CD4-positive, alpha-beta T cell treated with Interleukin-10 for 1 hour (primary cell): ENCODE results near the gene TLE2.
A peak's percentile ranks its signal among the peaks of the same experiment; 100 is the strongest.

Source experiments
- DNase-seq: peaks from one replicate; pipeline ENCODE4 v3.0.0-alpha.2; 2020

The TLE2 gene

GRCh38 chr19:3036119-3036976 is 7.3 kb upstream of the TLE2 start:
- peak; percentile 84 for DNase-seq

DNA sequence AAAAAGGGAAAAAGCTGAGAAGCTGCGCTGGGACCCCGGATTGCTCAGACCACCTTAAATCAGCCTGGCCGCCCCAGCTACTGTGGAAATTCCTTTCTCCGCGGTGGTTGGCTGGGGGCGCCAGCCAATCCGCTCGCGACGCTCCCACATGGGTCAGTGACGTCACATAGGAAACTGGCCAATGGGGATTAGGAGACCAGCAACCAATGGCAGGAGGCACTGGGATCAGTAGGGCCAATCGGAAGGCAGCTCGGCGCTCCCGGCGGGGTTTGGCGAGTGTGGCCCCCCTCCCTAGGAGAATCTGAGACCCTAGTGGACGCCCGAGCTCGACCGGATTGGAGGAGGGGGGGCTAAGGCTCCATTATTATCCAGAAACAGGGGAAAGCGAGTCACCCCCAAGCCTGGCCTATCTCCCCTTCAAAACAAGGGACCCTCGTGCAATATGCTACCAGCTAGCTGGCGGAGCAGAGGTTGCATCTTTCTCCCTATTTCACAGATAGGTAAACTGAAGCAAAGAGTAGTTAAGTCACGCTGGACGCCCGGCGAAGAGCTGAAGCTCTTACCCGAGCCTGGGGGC is 6.5 kb upstream of the TLE2 start:
- peak; percentile 99 for DNase-seq

GRCh38 chr19:3034656-3035541 is 5.8 kb upstream of the TLE2 start:
- DNase-seq, result peak; percentile 40

- no peak for DNase-seq
Measured at GRCh38 chr19:3034406-3034655, 5.3 kb upstream of the TLE2 start.

DNA sequence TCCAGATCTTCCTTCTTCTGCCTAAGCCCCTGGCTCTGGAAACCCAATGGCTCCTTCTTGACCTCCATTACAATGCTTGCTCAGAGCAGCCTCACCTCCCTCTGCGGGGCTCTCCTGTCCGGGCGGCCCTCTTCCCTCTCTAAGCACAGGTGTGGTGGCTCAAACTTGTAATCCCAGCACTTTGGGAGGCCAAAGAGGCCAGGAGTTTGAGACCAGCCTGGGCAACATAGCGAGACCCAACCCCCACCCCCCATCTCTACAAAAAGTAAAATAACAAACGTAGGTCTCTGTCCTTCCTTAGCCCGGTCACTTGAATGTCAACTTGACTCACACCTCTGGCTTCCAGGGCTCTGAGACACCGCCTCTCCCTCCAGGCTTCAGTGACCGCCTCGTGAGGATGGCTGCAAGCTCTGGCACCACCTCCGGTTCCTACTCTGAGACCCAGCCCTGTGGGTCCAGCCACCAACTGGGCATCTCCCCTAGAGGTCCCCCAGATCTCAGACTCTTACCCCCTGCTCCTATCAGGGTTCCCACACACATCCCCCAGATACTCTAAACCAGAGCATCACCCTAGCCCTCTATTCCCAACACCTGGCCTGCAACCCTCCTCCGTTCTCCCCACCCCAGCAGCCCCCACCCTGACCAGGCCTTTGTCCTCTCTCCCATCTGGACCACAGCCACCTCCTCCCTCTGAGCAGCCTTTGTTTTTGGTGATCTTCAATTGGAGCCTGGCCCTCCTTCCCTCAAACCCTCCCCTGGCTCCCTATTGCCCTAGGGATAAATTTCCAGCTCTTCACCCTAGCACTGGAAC is 4.7 kb upstream of the TLE2 start:
- no peak for DNase-seq

DNA sequence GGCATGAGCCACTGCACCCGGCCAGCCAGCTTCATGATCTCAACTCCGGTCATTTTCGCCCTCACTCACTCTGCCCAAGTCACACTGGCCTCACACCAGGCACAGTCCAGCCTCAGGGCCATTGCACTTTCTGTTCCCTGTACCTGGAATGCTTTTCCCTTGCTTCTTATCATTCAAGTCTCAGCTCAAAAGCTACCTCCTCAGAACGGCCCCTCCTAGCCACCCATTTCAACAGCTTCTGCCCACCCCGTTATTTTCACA is 2.5 kb upstream of the TLE2 start:
- DNase-seq, result no peak

DNA sequence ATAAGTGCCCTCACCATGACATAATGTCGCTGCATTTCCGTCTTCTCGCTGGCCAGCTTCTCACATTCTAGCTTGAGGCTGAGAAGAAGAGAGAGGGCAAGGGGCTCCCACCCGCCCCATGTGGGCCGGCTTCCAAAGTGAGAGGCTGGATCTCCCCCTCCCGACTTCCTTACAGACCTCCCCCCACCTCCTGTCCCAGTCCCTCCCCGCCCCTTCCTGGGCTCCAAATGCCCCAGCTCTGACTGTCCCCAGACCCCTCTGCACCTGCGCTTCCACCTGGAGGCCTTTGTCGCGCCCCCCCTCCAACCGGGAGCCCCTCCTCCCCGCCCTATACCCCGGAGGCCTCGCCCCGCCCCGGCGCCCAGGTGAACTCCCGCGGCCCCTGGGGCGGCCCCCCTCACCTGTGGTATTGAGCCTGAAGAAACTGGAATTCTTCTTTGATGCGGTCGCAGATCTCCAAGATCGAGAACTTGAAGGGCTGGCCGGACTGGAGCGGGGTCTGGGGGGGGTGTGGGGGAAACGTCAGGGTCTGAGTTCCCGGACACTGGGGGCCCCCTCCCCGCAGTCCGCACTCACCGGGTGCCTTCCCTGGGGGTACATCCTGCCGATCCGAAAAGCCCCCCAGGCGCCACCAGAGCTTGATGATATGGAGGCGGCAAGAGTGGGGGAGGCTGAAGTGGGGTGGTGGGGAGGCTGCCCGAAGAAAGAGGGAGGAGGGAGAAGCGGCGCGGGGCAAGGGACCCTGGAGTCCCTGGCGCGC is 595 bp downstream of the TLE2 start:
- no peak for DNase-seq

GRCh38 chr19:3027981-3028304 is 1.1 kb downstream of the TLE2 start:
- no peak for DNase-seq

GRCh38 chr19:3027292-3027691 is 1.8 kb downstream of the TLE2 start:
- DNase-seq, result no peak

- DNase-seq, result no peak
Measured at GRCh38 chr19:3026768-3027167, 2.3 kb downstream of the TLE2 start.

DNA sequence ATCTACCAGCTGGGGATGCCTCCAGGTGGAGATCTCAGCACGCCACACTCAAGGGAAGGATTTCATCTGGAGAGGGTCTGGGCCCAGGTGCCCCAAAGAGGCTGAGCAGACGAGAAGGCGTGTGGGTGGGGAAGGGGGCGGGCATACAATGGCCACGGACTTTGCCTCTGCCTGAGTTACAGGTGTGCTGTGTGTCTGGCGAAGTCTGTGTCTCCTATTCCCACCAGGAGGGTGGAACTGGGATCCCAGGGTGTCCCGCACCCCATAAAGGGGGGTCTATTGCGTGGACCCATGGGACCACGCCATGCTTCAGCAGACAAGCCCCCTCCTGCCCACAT is 3.6 kb downstream of the TLE2 start:
- DNase-seq, result no peak

DNA sequence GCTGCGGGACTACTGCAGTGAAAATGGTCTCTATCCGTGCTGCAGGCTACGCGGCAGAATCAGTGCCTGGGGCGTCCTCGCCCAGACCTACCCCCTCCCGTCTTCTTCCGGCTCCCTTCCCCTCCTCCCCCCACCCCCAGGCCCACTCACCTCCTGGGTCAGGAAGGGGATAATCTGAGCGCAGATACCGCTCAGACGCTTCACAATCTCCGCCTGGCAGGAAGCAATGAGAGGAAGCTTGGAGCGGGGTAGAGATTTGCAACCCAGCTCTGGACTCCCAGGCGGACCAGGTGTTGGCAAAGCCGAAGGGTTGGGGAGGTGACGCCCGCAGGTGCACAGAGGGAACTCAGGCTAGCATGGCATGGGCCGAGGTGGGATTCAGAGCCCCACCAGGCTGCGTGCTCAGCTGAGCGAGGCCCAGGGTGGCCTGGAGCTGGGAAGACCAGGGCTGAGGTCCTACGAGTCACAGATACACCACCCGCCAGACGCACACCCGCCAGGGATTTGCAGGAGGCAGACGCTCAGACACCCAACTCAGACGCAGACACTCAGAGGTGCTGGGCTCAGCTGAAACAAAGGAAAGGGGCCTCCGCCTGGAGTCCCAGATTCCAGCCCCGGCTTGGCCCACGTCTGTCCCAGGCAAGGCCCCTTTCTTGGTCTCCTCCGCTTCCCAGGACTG is 4.1 kb downstream of the TLE2 start:
- DNase-seq, result no peak

DNA sequence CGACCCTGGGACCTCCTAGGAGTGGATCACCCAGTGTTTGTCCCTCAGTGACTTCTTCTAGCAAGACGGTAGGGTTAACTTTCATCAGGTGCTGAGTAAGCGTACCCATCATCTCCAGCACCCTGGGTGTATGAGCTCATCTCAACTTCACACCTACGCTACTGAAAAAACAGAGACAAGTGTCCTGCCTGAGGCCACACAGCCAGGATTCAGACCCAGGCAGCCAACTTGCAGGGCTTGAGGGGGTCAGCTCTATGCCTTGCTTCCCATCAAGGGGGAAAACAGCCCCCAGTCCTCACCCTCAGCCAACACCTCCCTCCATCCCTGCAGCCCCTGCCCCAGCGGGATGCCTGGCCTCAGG is 4.6 kb downstream of the TLE2 start:
- no peak for DNase-seq

DNA sequence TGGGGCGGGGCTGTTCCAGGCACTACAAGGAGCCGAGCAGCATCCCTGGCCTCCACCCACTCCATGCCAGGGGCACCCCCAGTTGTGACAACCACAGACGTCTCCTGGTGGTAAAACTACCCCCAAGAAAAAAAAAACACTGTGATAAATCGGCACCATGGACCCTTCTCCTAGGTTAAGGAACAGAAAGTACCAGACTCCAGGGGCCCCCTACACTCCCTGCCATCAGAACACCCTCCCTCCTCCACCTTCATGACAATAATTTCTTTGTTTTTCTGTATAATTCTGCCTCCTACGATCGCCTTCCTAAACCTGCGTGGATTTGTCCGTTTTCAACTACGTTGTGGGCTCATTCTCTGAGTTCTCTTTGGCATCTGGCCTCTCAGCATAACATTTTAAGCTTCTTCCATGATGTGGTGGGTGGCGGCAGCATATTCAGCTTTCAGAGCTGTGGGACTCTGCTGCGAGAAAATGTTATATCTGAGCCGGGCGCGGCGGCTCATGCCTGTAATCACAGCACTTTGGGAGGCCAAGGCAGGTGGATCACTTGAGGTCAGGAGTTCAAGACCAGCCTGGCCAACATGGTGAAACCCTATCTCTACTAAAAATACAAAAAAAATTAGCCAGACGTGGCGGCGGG is 8.6 kb downstream of the TLE2 start:
- DNase-seq, result no peak

DNA sequence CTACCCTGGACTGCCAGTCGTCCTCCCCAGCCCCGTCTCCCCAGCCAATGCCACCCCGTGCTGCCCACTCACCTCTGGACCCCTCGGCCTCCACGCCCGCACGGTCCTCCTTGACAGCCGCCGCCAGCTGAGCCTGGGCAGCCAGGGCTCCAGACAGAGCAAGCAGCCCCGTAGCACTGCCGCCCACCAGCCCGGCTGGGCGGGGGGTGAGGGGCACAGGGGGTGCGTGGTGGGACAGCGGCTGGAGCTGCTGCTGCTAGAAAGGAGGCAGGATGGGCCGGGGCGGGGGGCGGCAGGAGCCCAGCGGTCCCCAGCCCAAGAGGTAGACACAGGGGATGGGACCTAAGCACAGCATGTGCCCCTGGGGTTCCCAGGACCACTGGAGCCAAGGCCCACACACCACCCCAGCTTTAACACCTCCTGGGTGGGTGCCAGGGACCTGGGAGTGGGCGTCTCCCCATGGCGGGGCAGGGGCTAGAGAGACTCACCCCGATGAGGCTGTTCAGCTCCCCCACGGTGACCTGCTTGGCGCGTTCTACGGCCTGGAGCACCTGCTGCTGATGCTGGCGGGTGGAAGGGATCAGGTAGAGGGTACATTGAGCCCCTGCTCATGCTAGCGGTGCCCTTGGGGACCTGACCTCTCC is 9.7 kb downstream of the TLE2 start:
- no peak for DNase-seq

DNA sequence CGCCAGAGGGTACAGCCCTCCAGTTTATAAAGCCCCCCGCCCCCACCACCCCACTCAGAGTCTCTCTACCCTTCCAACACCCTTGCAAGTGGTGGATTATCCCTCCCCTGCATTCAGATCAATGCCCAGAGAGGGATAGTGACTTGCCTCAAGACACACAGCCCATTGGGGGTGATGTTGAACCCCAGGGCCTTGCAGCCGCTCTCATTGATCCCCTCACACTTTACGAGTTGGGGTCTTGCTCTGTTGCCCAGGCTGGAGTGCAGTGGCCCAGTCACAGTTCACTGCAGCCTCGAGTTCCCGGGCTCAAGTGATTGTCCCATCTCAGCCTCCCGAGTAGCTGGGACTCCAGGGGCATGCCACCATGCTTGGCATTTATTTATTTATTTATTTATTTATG is 11.2 kb downstream of the TLE2 start:
- DNase-seq, result no peak

DNA sequence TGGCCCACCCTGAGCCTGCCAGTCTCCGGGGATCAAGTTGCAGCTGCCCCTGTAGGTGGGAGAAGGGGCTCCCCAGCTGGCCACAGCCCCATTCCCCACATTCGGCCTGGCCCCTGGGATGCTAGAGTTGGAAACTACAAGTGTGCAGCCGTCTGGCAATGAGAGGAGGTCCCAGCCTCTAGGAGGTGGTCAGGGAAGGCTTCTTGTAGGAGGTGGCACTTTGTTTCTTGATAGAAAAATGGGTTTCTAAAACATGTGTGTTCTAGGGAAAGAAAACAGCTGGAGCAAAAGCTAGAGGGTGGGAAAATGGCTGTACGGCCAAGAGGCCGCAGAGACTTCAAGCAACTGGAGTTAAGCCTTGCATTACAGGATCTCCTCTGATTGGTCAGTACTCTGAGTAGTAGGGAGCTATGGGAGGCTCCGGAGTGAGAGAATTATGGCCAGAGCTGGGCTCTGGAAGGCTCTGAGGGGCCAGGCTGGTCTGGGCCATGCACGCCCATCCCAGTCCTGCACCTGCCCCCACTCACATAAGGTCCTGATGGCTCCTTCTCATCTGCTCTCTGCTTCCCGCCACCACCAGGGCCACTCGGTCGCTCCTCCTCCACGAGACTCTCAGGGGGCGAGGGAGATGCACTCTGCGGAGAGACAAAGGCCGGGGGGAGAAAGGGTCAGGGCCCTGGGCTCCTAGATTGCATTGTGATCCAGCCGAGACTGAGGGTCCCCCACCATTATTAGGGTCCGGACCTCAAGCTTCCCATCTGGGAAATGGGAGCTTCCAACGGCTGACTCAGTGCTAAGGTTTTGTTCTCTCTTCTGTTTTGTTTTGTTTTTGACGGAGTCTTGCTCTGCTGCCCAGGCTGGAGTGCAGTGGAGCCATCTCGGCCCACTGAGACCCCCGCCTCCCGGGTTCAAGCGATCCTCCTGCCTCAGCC is 13.7 kb downstream of the TLE2 start:
- DNase-seq, result no peak

DNA sequence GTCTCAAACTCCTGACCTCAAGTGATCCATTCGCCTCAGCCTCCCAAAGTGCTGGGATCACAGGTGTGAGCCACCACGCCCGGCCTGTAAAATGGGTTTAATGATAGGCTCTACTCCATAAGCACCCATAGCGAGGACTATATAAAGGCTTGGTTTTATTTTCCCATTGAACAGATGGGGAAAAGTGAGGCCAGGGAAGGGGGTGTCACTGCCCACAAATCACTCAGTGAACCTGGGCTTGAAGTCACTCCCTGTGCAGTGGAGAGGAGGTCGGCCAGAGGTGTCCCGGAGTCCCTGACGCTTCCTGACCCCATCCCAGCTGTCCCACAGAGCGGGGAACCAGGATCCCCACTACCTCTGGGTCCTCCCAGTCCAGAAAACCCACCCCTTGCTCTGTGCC is 14.9 kb downstream of the TLE2 start:
- DNase-seq, result no peak

GRCh38 chr19:3013263-3013725 is 15.8 kb downstream of the TLE2 start:
- no peak for DNase-seq

DNA sequence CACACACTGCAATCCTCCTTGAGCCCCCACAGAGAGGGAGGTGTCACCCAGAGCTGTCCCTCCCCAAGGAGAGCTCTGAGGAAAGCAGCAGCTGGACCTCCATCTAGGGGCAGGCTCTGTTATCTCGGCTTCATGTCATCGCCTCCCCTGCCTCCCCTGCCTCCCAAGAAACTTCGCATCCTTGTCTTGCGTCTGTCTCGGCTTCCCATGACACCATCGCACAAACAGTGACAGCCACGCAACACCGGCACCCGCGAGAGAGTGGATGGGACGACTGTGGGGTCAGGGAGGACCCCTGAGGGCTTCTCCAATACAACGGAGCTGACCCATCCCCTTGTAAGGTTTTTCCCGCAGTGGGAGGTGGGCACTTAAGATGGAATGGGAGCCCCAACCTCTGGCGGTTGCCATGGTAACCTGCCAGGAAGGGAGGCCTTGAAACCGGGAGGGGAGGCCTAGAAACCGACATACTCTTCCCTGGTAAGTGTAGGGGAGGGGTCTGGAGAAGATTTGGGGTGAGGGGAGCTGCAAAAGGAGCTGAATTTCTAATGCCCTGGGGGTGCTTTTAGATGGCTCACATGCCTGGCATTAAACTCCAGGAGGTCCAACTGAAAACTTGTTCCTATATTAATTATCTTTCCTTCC is 16.3 kb downstream of the TLE2 start:
- no peak for DNase-seq
